ENCODE data around the gene KLHL42. TPM values are rescaled to one million over a fixed set of nuclear protein-coding genes. Genes with fewer than 3 reads are reported as not detected.

The KLHL42 gene
- total and polyA plus RNA-seq, 2 of the 8 experiments (the other 6 are each of a cell fraction or from before 2014, with no cell fraction given): 13.6 to 21.6 TPM

DNA sequence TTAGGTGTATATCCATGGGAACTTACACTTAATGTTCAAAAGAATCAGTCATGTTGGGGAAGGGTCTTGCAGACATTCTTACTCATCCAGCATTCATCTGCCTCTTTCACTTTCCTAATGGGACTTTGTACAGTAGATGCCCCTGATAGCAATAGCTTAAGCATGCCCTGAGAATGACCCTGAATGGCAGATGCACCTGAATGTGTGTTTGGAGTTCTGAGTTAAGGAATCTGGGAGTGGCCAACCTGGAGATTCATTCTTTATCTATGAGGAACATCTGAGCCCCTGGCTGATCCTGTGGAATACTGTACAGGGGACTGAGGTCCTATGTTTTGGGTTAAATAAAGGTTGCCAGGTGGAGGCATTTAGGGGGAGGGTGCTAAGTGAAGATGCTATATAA lies 71.3 kb downstream of the KLHL42 start:
- no peaks in the 10 kb centered on the region for H3K79me1 ChIP-seq (ENCODE audit: low read depth, low read length)
- H3K4ac ChIP-seq (replicated peaks; ENCODE audit: insufficient read length, low read depth, low read length): no peak overlapping the region
- no peak overlapping the region for H4K5ac ChIP-seq (ENCODE audit: insufficient read length, low read depth, low read length)
- H2BK12ac ChIP-seq (ENCODE audit: low read depth, low read length): no peak overlapping the region
- H3K9me3 ChIP-seq (ENCODE audit: insufficient read depth in 2 of 2, low read depth in 1 of 2, low read length in 1 of 2): no peaks in the 10 kb centered on the region
- DNase-seq (ENCODE audit: low read depth in 1 of 2, low spot score in 2 of 2): no peak
- no peak overlapping the region for H4K91ac ChIP-seq (replicated peaks; ENCODE audit: insufficient read length, low read length)
- H3K14ac ChIP-seq (ENCODE audit: insufficient read length): no peak overlapping the region
- no peaks in the 10 kb centered on the region for H4K20me1 ChIP-seq (replicated peaks in 1 of 2; ENCODE audit: control insufficient read depth in 1 of 2, insufficient read depth in 2 of 2, low read length in 2 of 2)
- no peaks in the 10 kb centered on the region for H3K79me2 ChIP-seq (ENCODE audit: control insufficient read depth in 1 of 2, insufficient read depth in 2 of 2, low read length in 2 of 2)
- H2BK15ac ChIP-seq (ENCODE audit: low read length): no peak overlapping the region
- CTCF ChIA-PET (ENCODE audit: partially characterized antibody): interaction anchor here (1.0 to 1.4 kb wide), 2 partner anchors 11 to 30 kb away, joined by 3 to 4 read pairs; no protein-coding TSS in a partner anchor
- H4K8ac ChIP-seq (ENCODE audit: extremely low read depth, insufficient read depth, low read length): no peak overlapping the region
- no peak overlapping the region for H3K56ac ChIP-seq (replicated peaks; ENCODE audit: insufficient read length, low read depth, low read length)
- no peak for TF ChIP-seq TAF1 (IDR thresholded peaks at IDR 0.05; ENCODE audit: low read depth, low read length)
- TF ChIP-seq CREB1 (IDR thresholded peaks at IDR 0.05): no peak
- TF ChIP-seq, protein P1, sequence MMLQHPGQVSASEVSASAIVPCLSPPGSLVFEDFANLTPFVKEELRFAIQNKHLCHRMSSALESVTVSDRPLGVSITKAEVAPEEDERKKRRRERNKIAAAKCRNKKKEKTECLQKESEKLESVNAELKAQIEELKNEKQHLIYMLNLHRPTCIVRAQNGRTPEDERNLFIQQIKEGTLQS (IDR thresholded peaks at IDR 0.05; ENCODE audit: insufficient read depth, low read depth, low read length): no peak
- TF ChIP-seq CEBPB (IDR thresholded peaks at IDR 0.05; ENCODE audit: low read depth, low read length): no peak
- TF ChIP-seq ASH2L (IDR thresholded peaks at IDR 0.05; ENCODE audit: low read length): no peak
- TF ChIP-seq, protein P2, sequence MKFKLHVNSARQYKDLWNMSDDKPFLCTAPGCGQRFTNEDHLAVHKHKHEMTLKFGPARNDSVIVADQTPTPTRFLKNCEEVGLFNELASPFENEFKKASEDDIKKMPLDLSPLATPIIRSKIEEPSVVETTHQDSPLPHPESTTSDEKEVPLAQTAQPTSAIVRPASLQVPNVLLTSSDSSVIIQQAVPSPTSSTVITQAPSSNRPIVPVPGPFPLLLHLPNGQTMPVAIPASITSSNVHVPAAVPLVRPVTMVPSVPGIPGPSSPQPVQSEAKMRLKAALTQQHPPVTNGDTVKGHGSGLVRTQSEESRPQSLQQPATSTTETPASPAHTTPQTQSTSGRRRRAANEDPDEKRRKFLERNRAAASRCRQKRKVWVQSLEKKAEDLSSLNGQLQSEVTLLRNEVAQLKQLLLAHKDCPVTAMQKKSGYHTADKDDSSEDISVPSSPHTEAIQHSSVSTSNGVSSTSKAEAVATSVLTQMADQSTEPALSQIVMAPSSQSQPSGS (IDR thresholded peaks at IDR 0.05; ENCODE audit: low read length): no peak
- no peak for TF ChIP-seq POLR2AphosphoS5 (IDR thresholded peaks at IDR 0.05; ENCODE audit: low read depth, low read length)
- no peak for TF ChIP-seq RXRA (IDR thresholded peaks at IDR 0.05; ENCODE audit: insufficient read depth, low read depth, low read length)
- no peak for TF ChIP-seq BRCA1 (IDR thresholded peaks at IDR 0.05; ENCODE audit: low read depth, low read length)
- TF ChIP-seq RBBP5 (IDR thresholded peaks at IDR 0.05; ENCODE audit: borderline replicate concordance, low read depth, low read length): no peak
- TF ChIP-seq TEAD4 (IDR thresholded peaks at IDR 0.05; ENCODE audit: low read depth, low read length): no peak
- TF ChIP-seq, protein P3, sequence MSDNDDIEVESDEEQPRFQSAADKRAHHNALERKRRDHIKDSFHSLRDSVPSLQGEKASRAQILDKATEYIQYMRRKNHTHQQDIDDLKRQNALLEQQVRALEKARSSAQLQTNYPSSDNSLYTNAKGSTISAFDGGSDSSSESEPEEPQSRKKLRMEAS (IDR thresholded peaks at IDR 0.05): no peak
- H2BK20ac ChIP-seq (ENCODE audit: low read length): no peak overlapping the region
- no peak overlapping the region for H3K4me3 ChIP-seq (ENCODE audit: extremely low read depth in 1 of 4, insufficient read depth in 2 of 4, low read depth in 3 of 4, low read length in 4 of 4)
- no peaks in the 10 kb centered on the region for H3K4me1 ChIP-seq (replicated peaks in 1 of 4; ENCODE audit: control insufficient read depth in 3 of 4, insufficient read depth in 4 of 4, low read length in 3 of 4)
- no peak for FAIRE-seq
- H3K27ac ChIP-seq (ENCODE audit: low read depth, low read length): no peak overlapping the region
- no peaks in the 10 kb centered on the region for H3K27me3 ChIP-seq (replicated peaks in 1 of 4; ENCODE audit: control insufficient read depth in 3 of 4, extremely low read depth in 1 of 4, insufficient read depth in 3 of 4, low read length in 3 of 4)
- H2AFZ ChIP-seq (ENCODE audit: low read length): no peak overlapping the region
- no peak overlapping the region for H3K9ac ChIP-seq (replicated peaks in 1 of 4; ENCODE audit: extremely low read depth in 1 of 4, low read depth in 3 of 4, low read length in 3 of 4)
- no peaks in the 10 kb centered on the region for H3K23me2 ChIP-seq (ENCODE audit: low read depth, low read length)
- POLR2A ChIA-PET (ENCODE audit: partially characterized antibody): no interaction called here
- H2BK5ac ChIP-seq (ENCODE audit: low read depth, low read length): no peak overlapping the region
- H2AK5ac ChIP-seq (ENCODE audit: low read depth, low read length): no peak overlapping the region
- H3K4me2 ChIP-seq (ENCODE audit: insufficient read depth in 1 of 2, low read depth in 2 of 2, low read length in 2 of 2): no peak overlapping the region
- no peaks in the 10 kb centered on the region for H3K36me3 ChIP-seq (ENCODE audit: control insufficient read depth in 2 of 4, insufficient read depth in 4 of 4, low read length in 3 of 4)
- no peak overlapping the region for H3K18ac ChIP-seq (ENCODE audit: extremely low read depth, low read length)
- no peak overlapping the region for H3K23ac ChIP-seq (ENCODE audit: insufficient read length)
- no peak overlapping the region for H2BK120ac ChIP-seq (replicated peaks; ENCODE audit: low read depth, low read length)

Data from H1 (cell line).